IPS DF 6.9 (cell line): ENCODE measurements around the gene MPHOSPH8.
"Not testable (repeated sequence)": the region's sequence is repeated elsewhere in the genome, so short reads cannot be mapped to it uniquely, and the experiment has no call there.

Source experiments
- DNase-seq: peaks from one replicate; pipeline ENCODE4 v3.0.0-alpha.2; 2013; ENCODE audit warnings: low read depth, low spot score
- H3K27ac ChIP-seq: one replicate; pipeline ENCODE4 v1.5.1; 2013; ENCODE audit warnings: low read length, control low read depth
- H3K27me3 ChIP-seq: 2 replicates; pipeline ENCODE4 v1.6.1; 2013; ENCODE audit warnings: mild to moderate bottlenecking, low read length; ENCODE audit not compliant: control insufficient read depth, insufficient read depth
- H3K36me3 ChIP-seq: 2 replicates; pipeline ENCODE4 v1.6.1; 2013; ENCODE audit warnings: low read length; ENCODE audit not compliant: control insufficient read depth, insufficient read depth
- H3K4me1 ChIP-seq: 2 replicates; pipeline ENCODE4 v1.6.1; 2013; ENCODE audit warnings: low read length; ENCODE audit not compliant: control insufficient read depth, insufficient read depth
- H3K4me3 ChIP-seq: 2 replicates; pipeline ENCODE4 v1.5.1; 2013; ENCODE audit warnings: mild to moderate bottlenecking, low read length
- H3K9me3 ChIP-seq: 2 replicates; pipeline ENCODE4 v1.6.1; 2013; ENCODE audit warnings: low read length, inconsistent platforms; ENCODE audit not compliant: control insufficient read depth, insufficient read depth
- WGBS: extraction: QIAGEN DNeasy Blood & Tissue Kit; methylation state at CpG from one replicate; pipeline ENCODE4 v1.1.7; 2013; ENCODE audit warnings: mixed read lengths, missing lambda C conversion rate; ENCODE audit not compliant: insufficient read length, insufficient coverage; 5-methylcytosine and 5-hydroxymethylcytosine counted together

Gene MPHOSPH8

DNA sequence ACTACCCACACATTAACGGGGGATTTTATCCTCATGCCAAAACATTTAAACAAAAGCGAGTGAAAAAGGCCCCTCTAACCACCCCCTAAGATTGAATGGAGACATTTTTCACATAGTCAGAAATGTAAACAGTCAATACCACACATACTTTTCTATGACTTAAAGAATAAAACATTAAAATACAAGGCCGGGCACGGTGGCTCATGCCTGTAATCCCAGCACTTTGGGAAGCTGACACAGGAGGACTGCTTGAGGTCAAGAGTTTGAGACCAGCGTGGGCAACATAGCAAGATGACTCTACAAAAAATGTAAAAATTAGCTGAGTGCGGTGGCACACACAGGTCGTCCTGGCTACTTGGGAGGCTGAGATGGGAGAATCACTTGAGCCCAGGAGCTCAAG, 47.3 kb downstream of the MPHOSPH8 start:
- Histone ChIP-seq H3K36me3 (no peaks in the 10 kb centered on the region), H3K4me3 (no peak overlapping the region), H3K4me1 (no peaks in the 10 kb centered on the region), H3K9me3 (no peaks in the 10 kb centered on the region), H3K27me3 (no peaks in the 10 kb centered on the region), H3K27ac (no peak overlapping the region)
- WGBS = no CpG with 5 or more reads among the region's 7 CpGs
- DNase-seq = no peak

DNA sequence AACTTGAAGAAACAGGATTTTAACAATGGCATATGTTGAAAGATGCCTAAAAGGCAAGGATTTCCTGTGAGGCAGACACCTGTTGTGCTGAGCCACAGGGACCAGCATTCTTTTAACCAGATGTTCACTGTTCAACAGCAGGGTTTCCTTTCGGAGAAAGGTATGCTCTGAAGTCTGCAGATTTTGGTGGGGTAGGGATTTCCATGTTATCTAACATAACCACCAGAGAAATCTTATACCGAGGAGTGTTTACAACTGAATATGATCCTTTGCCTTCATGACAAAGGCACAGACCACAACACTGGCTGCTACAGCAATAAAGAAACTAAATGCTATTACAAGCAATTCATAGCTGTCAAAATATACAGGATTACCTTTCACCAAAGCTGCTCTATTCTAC, 48.1 kb downstream of the MPHOSPH8 start:
- H3K9me3 ChIP-seq = no peaks in the 10 kb centered on the region
- DNase-seq = no peak
- no peaks in the 10 kb centered on the region for H3K36me3 ChIP-seq
- H3K27ac ChIP-seq = no peak overlapping the region
- no CpG with 5 or more reads among the region's 2 CpGs for WGBS
- H3K4me3 ChIP-seq = no peak overlapping the region
- no peaks in the 10 kb centered on the region for H3K27me3 ChIP-seq
- H3K4me1 ChIP-seq = no peaks in the 10 kb centered on the region

DNA sequence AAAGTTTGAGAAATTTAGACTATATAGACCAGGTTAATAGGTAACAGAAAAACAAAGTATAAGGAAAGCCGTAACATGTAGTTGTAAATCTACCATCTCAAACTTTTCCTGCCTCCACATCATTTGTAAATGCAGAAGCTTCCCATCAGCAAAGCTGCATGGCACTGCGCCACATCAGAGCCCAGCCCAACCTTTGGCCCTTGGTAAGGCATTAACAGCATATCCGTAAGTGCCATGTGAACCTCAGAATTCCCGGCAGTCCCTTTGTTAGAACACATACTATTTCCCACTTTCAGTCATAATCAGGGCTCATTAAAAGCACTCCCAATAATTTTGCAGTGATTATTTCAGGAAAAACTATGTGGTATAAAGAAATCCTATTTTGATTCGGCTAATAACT, 51.6 kb downstream of the MPHOSPH8 start:
- H3K27me3 ChIP-seq = no peaks in the 10 kb centered on the region
- H3K27ac ChIP-seq = no peak overlapping the region
- no peaks in the 10 kb centered on the region for H3K9me3 ChIP-seq
- H3K36me3 ChIP-seq = no peaks in the 10 kb centered on the region
- H3K4me1 ChIP-seq = no peaks in the 10 kb centered on the region
- WGBS = no CpG with 5 or more reads among the region's 5 CpGs
- no peak for DNase-seq
- no peak overlapping the region for H3K4me3 ChIP-seq

DNA sequence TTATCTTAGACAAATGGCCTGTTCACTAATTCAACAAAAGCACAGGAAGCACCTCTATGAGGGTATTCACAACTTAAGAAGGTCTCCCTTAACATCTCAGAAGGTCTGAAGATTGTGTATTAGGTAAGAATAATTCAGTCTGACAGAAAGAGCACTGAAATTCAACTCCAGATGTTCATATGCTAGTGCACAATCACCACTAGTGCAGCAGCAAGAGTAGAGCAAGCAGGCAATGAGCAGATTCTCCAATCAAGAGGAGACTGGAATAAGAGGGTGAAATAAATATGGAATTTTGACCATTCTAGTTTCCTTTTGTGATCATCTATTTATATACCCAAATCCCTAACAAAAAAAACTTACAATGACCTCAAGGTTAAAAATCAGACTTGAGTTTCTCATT, 52.0 kb downstream of the MPHOSPH8 start:
- no peaks in the 10 kb centered on the region for H3K36me3 ChIP-seq
- no peak overlapping the region for H3K4me3 ChIP-seq
- no peaks in the 10 kb centered on the region for H3K9me3 ChIP-seq
- no peak overlapping the region for H3K27ac ChIP-seq
- H3K27me3 ChIP-seq = no peaks in the 10 kb centered on the region
- DNase-seq = no peak
- H3K4me1 ChIP-seq = no peaks in the 10 kb centered on the region

DNA sequence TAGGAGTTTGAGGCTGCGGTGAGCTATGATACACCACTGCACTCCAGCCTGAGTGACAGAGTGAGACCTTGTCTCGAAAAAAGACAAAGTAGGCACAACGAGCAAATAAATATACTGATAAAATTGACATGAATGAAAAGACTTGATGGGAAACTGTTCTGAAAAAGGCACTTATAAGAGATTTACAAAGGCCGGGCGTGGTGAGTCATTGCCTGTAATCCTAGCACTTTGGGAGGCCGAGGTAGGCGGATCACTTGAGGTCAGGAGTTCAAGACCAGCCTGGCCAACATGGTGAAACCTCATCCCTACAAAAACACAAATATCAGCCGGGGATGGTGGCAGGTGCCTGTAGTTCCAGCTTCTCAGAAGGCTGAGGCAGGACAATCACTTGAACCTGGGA, 58.0 kb downstream of the MPHOSPH8 start:
- not testable (repeated sequence) for H3K36me3 ChIP-seq, H3K4me3 ChIP-seq, H3K9me3 ChIP-seq, H3K27ac ChIP-seq, H3K4me1 ChIP-seq, DNase-seq, H3K27me3 ChIP-seq
- no CpG with 5 or more reads among the region's 8 CpGs for WGBS

DNA sequence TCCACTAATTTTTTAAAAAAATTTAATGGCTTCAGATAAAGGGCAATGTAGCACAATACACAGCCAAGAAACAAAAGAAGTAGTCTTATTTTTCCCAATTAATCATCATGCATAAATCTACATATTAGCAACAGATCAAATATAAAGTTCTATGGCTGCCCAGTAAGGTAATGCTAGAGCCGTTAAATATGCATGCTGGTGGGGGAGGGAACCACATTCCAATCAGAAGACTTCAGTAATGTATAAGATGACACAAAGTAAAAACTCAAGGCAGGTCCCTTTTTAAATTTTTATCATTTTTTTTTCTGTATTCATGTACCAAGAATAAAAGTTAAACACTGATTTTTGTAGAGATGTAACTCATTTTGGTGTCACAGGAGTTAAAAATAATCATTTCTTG, 62.0 kb downstream of the MPHOSPH8 start:
- no CpG with 5 or more reads among the region's 1 CpG for WGBS
- Histone ChIP-seq H3K4me1 (no peaks in the 10 kb centered on the region; the same call in none of the 2 replicates), H3K27ac (no peak overlapping the region), H3K27me3 (no peaks in the 10 kb centered on the region), H3K9me3 (no peaks in the 10 kb centered on the region), H3K4me3 (no peak overlapping the region), H3K36me3 (no peaks in the 10 kb centered on the region)
- no peak for DNase-seq

DNA sequence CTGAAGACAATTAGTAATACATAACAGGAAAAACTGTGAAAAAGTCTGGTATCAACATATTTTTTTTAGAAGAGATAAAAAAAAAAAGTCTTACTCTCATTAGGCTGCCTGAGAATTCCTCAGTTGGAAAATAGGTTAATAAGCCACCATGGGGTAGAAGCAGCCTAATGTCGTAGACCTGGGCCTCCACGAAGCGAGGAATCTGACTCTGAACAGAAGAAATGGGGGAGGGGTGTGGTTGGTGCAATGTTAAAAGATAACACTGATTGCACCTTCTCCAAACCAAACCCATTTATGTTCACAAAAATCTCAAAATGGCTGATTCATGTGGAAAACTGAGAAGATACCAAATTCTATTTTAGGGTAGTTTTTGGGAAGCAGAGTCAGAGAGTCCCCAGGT, 62.4 kb downstream of the MPHOSPH8 start:
- no peaks in the 10 kb centered on the region for H3K27me3 ChIP-seq
- no peaks in the 10 kb centered on the region for H3K36me3 ChIP-seq
- H3K4me3 ChIP-seq = no peak overlapping the region
- DNase-seq = no peak
- H3K9me3 ChIP-seq = no peaks in the 10 kb centered on the region
- no CpG with 5 or more reads among the region's 3 CpGs for WGBS
- no peaks in the 10 kb centered on the region; the same call in none of the 2 replicates for H3K4me1 ChIP-seq
- no peak overlapping the region for H3K27ac ChIP-seq

DNA sequence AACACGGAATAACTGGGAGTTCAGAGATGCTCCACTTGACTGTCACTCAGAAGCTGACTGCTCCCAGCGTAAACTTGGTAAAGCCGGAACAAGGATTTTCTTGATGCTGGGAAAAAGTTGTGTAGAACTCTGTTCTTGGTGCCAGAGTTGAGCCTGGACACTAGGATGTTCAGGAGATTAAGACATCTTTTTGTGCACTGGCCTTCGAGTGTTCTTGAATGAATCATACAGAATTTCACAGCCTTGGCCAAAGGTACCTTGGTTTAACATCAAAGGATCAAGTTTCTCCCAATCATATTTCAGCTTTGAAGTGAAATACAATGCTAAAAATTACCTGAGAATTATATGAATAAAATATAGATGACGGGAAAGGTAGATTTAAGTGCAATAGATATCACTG, 67.5 kb downstream of the MPHOSPH8 start:
- not testable (repeated sequence) for DNase-seq, H3K4me1 ChIP-seq, H3K36me3 ChIP-seq, H3K9me3 ChIP-seq, H3K27me3 ChIP-seq, H3K27ac ChIP-seq, H3K4me3 ChIP-seq
- WGBS = no CpG with 5 or more reads among the region's 5 CpGs

DNA sequence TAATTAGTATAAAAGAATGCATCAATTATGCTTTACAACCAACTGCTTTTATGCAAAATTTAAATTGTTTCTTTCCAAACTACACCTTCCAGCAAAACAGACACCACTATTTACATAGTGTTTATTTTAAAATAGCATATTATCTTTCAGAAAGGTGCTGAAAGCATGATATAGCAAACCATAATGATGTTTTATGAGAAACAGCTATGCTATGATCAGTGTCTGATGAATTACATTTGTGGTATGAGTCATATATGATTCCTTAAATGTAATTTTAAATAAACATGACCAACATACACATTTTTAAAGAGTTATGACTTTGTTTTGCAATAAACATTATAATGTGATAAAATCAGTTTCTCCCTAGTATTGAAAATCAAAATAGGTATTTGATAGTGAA, 68.2 kb downstream of the MPHOSPH8 start:
- not testable (repeated sequence) for H3K27ac ChIP-seq, H3K27me3 ChIP-seq, H3K4me1 ChIP-seq, H3K4me3 ChIP-seq, DNase-seq, H3K36me3 ChIP-seq, H3K9me3 ChIP-seq

DNA sequence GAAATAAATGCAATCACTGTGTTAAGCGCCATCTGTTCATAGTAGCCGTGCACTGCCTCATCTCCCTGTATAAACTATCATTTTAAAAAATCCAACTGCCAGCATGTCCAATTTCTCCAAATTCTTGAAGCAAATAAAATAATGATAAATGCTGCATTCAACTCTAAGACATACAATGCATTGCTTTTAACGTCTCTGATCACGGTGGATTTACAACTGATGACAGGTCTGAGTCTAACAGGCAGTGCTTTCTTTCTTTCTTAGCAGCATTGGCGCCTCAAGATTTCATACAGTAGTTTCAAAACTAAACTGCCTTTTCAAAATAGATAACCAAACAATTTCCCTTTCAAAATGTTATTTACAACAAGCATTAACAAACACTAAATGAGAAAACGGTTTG, 70.8 kb downstream of the MPHOSPH8 start:
- not testable (repeated sequence) for H3K27ac ChIP-seq, H3K36me3 ChIP-seq, H3K4me3 ChIP-seq, DNase-seq, H3K4me1 ChIP-seq, H3K9me3 ChIP-seq, H3K27me3 ChIP-seq
- WGBS = no CpG with 5 or more reads among the region's 6 CpGs

DNA sequence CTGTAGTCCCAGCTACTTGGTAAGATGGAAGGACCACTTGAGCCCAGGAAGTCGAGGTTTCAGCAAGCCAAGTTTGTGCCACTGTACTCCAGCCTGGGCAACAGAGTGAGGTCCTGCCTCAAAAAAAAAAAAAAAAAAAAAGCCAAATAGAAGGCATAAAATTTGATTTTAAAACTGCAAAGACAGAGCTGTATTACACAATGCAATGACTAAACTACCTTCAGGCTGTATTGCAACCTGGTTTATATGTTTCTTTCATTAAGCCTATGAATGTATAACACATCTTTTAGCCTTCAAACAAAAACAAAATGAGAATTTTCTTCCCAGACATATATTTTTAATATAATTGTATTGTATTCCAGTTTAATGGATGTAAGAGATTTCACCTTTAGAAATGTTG, 75.6 kb downstream of the MPHOSPH8 start:
- not testable (repeated sequence) for H3K27me3 ChIP-seq, H3K4me1 ChIP-seq, H3K36me3 ChIP-seq, H3K27ac ChIP-seq, H3K4me3 ChIP-seq, DNase-seq, H3K9me3 ChIP-seq
- no CpG with 5 or more reads among the region's 1 CpG for WGBS

DNA sequence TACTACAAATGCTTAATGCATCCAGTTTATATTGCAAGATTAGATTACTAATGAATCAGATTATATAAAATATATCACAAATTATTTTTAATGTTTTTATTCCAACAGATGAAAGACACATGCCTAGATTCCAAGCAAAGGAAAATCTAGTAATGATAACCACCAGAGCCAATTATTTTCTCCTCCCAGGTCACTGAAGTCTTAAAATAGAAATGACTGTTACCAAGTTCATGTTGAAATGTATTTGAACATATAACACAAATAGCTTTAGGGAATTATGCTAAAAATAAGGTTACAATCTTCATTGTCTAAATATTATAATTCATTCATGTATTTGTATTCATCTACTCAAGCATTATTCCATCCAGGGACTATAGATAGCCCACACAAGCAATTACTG, 76.3 kb downstream of the MPHOSPH8 start:
- H3K36me3 ChIP-seq, H3K27ac ChIP-seq, DNase-seq, H3K27me3 ChIP-seq, H3K9me3 ChIP-seq, H3K4me3 ChIP-seq, H3K4me1 ChIP-seq: not testable (repeated sequence)
